Measurements from ENCODE around the gene NFASC.

The NFASC gene

DNA sequence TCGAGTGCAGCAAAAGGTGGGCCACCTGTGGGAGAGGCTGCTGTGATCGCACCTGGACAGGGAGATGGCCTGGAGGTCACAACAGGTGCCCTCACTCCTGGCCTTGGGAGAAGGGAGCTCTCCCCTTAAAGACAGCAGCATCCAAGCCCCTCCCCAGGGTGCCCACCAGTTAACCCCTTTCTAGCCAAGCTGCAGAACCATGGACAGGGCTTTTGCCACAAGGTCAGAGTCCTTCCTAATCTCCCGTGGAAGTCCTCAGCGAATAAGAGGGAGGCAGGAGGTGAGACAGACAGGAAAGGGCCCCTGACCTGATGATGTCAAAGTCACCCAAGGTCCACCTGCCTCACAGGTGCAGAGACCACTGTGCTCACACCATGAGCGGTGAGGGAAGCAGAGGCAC lies 174.1 kb downstream of the NFASC start:
- FAIRE-seq: no peak

DNA sequence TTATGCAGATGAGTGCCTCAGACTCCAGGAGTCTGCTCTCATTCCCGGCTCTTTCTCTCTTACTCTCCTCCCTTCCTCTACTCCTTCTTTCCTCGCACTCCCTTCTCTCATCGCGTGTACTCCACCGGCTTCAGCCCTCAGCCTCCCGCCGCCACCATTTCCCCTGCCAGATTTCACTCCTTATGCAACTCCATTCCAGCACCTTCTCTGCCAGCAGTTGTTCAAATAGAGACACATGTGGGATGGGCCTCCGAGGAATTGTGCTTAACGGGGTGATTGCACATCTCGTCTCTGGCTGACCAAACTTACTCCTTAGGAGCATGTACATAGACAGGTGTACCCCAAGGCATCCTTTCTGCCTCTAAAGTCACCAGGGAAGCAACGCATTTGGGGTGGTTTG lies 174.5 kb downstream of the NFASC start:
- FAIRE-seq: no peak

DNA sequence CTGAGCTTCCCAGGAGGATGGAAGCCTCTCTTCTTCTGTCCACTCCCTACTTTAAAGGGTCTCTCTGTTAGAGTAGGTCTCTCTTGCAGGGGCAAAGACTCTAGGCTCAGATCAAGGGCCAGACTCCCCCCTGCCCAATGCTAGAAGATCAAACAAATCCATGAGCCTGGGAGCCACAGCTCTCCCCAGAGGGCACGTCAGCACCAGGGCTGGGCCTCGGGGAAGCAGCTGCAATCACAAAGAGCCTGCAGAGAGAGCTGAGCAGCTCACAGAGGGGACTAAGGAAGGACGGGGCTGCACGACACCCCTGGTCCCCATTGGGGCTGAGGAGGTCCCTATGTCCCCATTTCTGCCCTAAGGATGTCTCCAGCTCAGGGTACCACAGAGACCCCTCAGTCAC lies 176.2 kb downstream of the NFASC start:
- no peak for FAIRE-seq

DNA sequence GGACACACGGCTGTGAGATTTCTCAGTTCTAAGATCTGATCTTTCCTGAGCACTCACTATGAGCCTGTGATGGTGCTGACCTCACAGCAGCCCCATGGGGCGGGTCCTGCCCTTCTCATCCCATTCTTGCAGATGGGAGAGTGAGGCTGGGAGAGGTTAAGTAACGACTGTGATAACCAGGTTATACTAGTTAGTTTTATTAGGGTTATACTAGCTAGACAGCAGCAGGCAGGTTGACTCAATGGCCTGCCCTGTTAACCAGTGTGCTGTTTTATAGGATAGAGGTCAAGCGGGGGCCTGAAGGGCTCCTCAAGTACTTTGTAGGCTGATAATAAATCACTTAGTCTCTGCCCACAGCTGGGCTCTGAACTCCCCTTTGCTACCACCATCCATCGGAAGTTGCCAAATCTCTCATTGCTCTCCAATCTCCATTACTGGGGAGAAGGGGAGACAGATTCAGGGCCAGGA lies 177.1 kb downstream of the NFASC start:
- FAIRE-seq: no peak

DNA sequence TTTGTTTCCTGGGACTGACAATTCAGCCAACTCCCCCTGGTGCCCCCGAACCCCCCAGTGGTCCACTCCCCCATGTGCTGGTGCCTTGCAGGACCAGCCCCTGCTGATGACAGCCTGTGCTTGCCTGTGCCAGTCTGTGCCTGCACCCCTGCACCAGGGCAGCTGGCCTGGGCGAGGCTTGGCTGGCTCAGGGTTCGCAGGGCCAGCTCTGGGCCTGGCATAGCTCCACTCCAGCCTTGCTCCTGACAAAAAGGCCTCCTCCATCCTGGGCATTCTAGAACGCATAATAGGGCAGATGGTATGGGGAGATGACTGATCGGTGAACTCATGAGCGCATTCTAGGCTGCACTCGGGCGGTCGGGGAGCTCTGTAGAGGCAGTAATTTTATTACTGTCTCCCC lies 177.7 kb downstream of the NFASC start:
- FAIRE-seq: no peak

DNA sequence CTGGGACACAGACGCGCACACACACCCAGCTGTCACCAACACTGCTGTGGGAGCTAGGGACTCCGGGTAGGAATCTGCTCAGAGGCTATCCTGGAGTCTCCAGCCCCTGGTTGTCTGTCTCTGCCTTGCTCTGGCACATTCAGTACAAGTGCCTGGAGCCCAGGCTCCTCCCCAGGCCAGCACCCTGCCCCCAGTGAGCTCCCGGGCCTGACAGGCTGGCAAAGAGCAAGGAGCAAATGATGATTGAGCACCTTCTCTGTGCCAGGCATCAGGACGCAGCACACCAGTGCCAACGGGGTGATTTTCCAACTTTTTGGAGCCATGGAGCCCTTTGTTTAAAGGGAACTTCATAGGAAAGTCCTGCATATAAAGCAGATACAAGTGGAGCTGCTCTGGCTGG lies 178.8 kb downstream of the NFASC start:
- FAIRE-seq: no peak

DNA sequence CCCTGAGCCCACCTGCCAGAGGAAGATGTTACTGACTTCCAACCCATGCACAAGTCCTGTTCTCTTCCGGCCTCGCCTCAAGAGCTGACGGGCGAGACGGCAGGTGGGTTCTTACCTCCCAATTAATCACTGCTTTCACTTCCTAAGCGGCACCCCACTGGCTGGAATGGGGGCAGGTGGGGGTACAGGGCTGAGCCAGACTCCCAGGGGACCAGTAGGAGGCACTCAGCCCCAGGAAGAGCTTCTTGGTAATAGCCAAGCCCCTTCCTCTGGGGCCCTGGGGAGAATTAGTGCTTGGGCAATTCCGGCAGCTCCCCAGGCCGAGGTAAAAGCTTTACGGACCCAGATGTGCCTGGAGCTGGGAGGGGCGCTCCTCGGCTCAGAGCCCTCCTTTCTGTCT lies 182.0 kb downstream of the NFASC start:
- FAIRE-seq: no peak

DNA sequence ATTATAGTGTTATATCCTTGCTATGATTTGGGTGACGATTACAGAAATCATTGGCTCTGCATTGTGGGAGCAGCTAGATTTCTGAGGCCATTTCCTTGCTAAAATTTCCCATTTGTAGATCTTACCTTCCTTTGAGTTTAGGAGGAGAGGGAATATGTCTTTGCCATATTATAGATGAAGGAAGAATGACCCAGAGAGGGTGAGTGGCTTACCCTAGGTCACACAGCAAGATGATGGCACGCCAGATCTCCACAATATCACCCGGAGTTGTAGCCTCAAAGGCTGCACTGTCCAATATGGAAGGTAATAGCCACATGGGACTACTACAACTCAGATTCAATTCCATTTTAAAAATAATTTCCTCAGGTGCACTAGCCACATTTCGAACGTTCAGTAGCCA lies 182.6 kb downstream of the NFASC start:
- FAIRE-seq: no peak

DNA sequence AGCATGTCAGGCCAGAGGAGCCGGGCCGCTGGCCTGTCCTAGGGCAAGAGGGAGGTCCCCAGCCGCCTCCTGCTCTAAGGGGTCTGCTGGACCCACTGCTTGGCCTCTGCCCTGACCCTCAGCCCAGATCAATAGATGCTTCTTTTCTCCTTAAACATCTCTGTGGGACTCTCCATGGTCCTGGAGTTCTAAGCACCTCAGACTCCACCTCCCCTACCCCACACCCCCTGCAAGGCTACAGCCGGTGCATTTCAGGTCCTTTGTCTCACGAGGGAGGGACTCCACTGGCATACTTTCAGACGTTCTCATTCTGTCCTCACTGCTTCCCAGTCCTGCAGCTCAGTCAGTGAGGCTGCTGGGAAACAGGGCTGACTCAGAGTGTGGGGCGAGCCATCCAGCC lies 183.4 kb downstream of the NFASC start:
- FAIRE-seq: no peak

DNA sequence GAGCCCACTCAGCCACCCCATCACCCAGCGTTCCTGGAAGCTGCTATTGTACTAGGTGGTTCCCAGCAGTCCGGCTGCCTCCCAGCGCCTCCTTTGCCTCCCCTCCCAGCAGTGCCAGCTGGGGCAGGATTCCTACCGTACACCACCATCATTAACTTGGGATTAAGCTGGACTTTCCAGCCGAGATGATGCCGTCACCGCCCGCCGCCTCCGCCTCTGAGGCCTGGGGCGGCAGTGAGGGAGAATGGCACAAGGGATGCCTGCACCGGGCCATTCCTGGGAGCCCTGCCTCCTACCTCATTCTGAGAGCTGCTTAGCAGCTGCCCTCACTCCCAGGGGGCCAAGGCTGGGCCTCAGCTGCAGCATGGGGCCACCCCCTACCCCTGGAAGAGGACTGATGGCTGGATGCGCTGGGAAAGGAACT lies 185.5 kb downstream of the NFASC start:
- FAIRE-seq: no peak

DNA sequence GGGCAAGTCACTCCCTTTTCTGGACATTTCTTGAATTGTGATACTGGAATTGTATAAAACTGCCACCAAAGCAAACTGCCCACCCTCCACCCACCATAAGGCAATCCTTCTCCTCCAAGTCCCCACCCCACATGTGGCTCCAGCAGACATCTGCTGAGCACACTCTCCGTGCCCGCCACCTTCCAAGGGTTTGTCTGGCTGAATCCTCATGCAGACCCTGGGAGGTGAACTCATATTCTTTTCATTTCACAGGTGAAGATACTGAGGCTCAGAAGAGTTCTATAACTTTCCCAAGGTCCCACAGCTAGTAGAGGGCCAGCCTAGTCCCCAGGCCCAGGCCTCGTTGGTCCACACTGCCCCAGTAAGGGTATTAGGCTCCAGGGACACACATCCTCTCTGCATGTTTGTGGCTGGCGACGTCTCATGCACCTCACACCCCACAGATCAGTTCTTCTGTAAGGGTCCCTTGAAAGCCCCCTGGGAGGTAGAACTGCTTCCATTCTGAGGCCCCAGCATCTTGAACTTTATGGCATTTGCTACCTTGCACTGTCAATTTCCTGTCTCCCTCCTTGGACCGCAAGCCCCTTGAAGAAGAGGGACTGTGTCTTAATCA lies 186.4 kb downstream of the NFASC start:
- FAIRE-seq: no peak

DNA sequence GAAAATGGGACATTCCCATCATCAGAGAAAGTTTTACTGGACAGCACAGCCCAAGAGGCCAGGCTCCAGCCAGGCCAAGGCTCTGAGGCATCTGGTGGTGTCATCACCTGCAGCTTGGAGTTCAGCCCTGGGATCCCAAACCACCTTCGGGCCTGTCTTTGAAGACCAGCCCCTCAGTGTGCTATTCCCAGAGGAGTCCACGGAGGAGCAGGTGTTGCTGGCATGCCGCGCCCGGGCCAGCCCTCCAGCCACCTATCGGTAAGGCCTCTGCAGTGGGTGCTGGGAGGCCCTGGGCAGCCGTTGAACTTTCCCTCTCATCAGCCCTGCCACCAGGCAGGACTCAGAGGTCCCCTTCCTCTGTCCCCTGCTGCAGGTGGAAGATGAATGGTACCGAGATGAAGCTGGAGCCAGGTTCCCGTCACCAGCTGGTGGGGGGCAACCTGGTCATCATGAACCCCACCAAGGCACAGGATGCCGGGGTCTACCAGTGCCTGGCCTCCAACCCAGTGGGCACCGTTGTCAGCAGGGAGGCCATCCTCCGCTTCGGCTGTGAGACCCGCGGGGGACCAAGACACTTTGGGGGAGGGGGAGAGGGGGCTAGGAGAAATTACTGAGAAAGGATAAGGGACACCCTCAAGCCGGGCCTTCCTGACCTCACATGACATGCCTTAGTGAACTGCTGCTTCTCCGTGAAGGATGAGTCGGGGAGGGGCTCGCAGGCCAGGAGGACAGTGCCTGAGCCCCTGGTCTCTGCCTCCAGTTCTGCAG lies 187.3 kb downstream of the NFASC start:
- no peak for FAIRE-seq

DNA sequence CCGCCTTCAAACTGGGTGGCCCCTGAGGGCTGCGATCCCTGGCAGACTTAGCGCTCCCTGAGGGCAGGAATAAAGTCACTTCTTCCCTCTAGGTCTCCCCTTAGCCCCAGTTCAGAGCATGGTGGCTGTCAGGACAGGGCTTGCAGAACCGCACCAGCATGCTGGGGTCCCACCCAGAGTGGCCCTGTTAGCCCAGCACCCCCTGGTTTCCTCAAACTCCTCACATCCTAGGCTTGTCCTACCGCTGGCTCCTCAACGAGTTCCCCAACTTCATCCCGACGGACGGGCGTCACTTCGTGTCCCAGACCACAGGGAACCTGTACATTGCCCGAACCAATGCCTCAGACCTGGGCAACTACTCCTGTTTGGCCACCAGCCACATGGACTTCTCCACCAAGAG lies 188.2 kb downstream of the NFASC start:
- no peak for FAIRE-seq

DNA sequence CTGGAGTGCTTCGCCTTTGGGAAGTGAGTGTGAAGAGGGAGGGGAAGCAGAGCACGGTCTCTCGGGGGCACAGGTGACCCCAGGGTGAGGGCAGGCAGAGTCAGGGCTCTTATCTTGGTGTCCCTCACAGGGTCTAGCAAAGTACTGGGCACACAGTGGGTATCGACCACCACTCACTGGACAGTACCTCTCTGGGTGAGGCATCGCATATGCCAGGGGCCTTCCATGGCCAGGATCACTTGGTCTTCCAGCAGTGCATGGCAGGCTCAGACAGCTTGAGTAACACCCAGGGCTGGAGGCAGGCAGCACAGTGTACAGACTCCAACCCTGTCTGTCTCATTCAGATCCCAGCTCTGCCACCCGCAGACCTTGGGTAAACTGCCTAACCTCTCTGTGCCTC lies 189.0 kb downstream of the NFASC start:
- FAIRE-seq: no peak

DNA sequence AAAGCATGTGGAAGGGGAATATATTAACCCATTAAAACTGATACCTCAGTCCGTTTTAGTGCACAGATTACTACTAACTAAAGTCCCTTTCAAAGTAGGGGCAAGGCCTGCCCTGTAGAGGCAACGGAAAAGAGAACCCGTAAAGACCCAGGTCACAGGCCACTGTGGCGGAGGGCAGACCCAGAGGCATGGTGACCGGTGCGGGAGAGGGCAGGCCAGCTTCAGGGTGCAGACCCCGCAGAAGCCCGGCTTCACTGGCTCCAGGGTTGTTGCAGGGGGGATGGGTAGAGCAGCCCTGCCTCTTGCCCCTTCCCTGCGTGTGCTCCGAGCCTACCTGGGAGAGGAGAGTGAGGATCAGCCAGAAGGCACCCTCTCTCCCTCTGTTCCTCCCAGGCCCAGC lies 190.1 kb downstream of the NFASC start:
- no peak for FAIRE-seq

DNA sequence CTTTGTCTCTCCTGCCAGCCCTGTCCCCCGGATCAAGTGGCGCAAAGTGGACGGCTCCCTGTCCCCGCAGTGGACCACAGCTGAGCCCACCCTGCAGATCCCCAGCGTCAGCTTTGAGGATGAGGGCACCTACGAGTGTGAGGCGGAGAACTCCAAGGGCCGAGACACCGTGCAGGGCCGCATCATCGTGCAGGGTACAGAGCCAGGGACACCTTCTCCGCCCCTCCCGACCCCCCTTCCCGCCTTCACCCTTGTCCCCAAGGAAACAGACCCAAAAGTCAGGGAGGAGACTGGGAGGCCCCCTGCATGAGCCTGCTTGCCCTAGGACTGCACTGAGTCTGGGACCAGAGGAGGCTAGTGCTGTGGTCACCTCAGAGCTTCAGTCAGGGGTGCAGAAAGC lies 190.6 kb downstream of the NFASC start:
- no peak for FAIRE-seq

DNA sequence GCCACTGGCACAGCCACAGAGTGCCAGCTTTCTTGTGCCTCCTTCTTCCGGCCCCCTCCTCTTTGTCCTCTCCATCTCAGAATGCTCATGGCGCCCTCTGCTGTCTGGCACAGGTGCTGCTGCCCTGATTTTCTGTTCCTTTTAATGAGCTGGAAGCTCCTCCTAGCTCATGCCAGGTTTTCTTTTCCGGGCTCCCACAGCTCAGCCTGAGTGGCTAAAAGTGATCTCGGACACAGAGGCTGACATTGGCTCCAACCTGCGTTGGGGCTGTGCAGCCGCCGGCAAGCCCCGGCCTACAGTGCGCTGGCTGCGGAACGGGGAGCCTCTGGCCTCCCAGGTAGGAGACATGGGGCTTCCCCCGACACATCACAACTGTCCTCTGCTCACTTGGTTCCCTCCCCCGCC lies 191.0 kb downstream of the NFASC start:
- FAIRE-seq: no peak

DNA sequence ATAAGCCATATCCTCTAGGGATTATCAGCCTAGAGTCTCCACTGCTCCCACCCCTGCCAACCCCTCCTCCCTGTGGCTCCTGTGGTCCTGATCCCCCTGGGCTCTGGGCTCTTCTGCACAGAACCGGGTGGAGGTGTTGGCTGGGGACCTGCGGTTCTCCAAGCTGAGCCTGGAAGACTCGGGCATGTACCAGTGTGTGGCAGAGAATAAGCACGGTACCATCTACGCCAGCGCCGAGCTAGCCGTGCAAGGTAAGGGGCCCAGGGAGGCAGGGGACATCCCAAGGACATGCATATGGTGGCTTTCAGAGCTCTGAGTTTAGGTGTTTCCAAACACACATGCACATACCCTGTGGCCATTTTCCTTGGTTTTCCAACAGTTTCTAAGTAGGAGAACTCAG lies 191.7 kb downstream of the NFASC start:
- no peak for FAIRE-seq

DNA sequence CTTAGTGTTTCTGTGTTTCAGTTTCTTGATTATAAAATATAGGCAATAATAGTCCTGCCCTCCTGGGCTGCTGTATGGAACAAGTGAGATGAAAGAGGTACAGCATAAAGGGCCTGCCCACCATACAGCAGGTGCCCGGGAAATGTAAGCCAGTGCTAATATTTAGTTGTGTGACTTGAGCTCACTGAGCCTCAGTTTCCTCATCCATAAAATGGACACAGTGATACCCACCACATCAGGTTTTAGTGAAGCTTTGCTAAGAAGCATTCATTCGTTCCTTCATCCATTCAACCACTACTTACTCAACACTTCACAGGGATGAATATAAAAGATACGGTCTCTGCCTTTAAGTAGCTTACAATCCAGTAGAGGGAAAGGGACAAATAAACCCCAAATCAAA lies 192.2 kb downstream of the NFASC start:
- FAIRE-seq: no peak

DNA sequence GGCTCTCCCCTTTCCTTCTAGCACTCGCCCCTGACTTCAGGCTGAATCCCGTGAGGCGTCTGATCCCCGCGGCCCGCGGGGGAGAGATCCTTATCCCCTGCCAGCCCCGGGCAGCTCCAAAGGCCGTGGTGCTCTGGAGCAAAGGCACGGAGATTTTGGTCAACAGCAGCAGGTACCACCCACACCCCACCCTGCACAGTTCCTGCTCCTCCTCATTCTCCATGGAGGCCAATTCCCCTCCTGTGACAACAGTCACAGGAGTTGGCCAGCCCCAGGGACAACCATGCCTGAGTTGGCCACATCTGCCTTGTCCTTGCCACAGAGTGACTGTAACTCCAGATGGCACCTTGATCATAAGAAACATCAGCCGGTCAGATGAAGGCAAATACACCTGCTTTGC lies 193.6 kb downstream of the NFASC start:
- FAIRE-seq: no peak

DNA sequence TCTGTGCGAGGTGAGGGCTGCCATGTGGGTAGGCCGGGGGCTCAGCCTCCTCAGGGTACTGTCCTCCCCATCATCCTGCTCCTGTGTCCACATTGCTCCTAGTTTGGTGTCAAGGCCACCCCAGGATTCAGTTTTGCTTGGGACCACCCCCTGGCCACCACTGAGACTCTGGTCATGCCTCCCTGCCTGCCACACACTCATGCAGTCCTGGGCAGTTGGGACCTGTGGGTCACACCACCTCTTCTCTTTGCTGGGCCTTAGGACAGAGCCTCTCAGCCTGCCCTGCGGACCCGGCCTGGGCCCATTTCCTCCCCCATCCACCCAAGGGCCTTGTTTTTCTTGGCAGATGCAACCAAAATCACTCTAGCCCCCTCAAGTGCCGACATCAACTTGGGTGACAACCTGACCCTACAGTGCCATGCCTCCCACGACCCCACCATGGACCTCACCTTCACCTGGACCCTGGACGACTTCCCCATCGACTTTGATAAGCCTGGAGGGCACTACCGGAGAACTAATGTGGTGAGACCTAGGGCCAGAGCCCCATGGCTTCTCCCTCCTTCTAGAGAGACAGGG lies 194.2 kb downstream of the NFASC start:
- FAIRE-seq: no peak

DNA sequence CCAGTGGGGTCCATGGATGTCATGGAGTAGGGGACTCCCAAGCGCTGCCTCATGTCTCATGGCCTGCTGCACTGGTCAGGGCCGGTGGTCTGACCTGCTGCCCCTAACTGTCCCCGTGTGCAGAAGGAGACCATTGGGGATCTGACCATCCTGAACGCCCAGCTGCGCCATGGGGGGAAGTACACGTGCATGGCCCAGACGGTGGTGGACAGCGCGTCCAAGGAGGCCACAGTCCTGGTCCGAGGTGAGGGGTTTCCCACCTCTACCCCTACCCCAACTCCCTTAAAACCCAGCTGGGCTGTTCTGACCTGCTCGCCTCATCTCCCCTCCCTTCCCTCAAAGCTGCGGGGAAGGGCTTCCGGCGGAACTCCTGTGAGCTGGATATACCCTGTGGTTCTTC lies 195.0 kb downstream of the NFASC start:
- FAIRE-seq: no peak

DNA sequence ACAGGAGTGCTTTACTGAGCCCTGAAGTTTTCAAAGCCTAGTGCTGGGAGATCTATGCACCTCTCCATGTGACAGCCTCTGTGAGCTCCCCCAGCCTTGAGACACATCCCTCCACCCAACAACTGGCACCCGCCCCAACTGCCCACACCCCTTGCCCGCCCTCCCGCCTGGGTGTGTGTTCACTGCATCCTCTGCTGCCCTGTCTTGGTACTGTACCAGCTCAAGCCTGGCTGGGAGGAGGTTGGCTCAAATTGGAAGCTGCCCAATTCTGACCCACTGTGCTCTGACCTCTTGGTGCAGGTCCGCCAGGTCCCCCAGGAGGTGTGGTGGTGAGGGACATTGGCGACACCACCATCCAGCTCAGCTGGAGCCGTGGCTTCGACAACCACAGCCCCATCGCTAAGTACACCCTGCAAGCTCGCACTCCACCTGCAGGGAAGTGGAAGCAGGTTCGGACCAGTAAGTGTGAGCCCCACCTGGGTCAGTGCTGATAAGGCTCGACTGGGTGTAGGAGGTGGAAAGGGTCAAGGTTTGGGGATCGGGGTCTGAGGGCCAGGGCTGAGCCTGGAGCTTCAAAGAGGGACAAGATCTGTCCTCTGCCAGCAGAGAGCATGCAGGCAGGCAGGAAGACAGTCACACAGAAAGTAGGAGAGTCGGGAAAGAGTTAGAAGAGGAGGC lies 195.6 kb downstream of the NFASC start:
- no peak for FAIRE-seq

DNA sequence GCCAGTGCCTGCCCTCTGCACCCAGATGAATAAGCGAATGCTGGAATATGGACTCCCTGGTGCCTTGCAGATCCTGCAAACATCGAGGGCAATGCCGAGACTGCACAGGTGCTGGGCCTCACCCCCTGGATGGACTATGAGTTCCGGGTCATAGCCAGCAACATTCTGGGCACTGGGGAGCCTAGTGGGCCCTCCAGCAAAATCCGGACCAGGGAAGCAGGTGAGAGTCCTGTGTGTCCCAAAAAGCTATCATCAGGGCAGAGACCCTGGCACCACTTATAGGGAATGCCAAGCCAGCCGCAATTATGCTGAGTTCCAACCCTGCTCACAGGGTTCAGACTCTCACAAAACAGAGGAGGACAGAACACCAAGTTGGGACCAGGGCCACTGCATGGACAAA lies 196.4 kb downstream of the NFASC start:
- FAIRE-seq: no peak

Measured in endometrium (tissue), 2 donors.